ENCODE measurements around the gene DENND5B. TPM values are rescaled to one million over a fixed set of nuclear protein-coding genes. Genes with fewer than 3 reads are reported as not detected.
"Not testable (repeated sequence)": the region's sequence is repeated elsewhere in the genome, so short reads cannot be mapped to it uniquely, and the experiment has no call there.

DENND5B gene
- 7.8 and 10.8 TPM in 2 replicates for total RNA-seq

DNA sequence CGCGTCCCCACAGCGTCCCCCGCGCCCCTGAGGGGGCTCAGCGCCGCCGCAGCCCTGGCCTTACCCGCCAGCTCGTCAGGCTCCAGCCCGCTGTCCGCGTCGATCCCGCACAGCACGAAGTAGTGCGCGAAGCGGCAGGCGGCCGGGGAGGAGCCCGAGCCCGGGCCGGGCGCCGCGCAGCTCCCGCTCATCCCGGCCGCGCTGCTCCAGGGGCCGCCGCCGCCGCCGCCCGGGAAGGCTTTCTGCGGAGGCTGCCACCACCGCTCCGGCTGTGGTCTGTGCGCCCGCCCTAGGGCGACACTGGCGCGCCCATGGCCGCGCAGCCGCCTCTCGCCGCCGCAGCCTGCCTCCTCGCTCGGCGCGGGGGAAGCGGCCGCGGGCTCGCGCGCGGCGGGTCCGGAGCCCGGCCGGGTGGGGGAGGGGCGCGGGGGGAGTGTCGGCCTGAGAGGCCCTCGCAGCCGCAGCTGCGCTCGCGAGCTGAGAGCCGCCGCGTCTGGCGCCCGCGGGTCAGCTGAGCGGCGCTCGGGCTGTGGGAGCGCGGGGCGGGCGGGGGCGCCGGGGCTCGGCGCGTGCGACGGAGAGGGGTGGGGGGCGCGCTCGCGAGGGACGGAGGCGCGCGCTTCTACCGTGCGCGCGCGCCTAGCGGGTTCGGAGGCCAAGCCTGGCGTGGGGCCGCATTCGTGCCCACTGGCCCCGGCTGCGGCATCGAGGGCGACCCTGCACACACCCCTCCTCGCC, at the start of gene DENND5B:
Gene DENND5B, minus strand, starts transcription at position 495 of the 738 bp plus-strand sequence. Its CDS starts 304 bp downstream, at position 191.
- no peak for DNase-seq (ENCODE audit: low read depth, low spot score)

DNA sequence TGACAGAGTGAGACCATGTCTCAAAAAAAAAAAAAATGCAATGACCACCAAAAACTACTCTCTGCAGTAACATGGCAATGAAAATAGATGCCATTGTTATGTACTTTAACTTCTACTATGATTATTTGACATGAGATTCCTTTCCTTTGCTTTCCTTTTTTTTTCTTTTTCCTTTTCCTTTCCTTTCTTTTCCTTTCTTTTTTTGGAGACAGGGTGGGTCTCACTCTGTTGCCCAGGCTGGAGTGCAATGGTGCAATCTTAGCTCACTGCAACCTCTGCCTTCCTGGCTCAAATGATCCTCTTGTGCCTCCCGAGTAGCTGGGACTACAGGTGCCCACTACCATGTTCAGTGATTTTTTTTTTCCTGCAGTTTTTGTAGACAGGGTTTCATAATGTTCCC, 43.7 kb upstream of the DENND5B start:
- DNase-seq (ENCODE audit: low read depth, low spot score): no peak

DNA sequence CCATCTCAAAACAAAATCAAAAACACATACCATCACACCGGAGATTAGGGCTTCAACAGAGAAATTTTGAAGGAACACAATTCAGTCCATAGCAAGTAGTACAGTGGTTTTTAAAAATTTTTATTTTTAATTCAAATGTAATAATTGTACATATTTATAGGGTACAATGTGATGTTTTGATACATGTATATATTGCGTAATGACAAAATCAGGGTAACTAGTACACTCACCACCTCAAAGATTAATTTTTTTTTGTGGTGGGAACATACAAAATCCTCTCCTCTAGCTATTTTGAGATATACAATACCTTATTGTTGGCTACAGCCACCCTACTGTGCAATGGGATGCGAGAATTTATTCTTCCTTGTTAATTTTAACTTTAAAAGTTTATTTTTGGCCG, 42.5 kb upstream of the DENND5B start:
- no peak for DNase-seq (ENCODE audit: low read depth, low spot score)

DNA sequence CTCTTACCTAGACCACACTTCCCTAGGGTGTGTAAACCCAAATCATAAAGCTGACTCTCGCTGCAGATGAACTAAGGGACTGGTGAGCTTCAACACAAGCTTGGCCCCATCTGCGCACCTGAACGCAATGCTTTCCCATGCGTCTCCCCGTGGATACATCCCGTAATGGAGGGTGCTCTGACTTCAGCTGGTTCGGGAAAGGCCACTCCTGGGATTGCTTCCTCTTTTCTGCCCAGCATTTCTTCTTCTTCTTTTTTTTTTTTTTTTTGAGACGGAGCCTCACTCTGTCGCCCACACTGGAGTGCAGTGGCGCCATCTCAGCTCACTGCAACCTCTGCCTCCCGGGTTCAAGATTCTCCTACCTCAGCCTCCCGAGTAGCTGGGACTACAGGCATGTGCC, 40.9 kb upstream of the DENND5B start:
- no peak for DNase-seq (ENCODE audit: low read depth, low spot score)

DNA sequence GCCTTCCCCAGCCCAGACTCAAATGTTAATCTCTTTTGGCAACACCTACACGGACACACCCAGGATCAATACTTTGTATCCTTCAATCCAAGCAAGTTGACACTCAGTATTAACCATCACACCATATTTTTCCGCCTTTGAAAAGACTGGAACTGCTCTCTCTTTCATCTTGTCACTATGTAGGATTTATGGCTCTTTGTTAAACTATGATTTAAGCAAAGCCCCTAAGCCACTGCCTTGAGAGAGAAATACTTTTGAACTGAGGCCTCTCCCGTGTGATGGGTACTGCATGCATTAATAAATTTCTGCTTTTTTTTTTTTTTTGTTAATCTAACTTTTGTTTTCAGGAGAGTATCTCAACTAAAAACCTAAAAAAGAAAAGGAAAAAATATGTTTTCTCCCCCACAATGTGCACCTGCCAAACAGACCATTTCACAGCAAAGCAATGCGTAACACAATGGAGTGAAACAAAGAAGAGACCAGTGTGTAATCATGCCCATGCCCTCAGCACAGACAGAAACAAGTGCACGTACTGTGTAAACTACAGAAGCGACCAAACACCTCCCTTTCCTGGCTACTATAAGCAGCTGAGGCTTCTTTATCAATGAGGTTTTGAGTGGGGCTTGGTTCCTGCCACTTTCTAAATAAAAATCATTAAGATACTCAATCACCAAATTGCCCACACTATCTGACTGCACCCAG, 40.2 kb upstream of the DENND5B start:
- no peak for DNase-seq (ENCODE audit: low read depth, low spot score)

DNA sequence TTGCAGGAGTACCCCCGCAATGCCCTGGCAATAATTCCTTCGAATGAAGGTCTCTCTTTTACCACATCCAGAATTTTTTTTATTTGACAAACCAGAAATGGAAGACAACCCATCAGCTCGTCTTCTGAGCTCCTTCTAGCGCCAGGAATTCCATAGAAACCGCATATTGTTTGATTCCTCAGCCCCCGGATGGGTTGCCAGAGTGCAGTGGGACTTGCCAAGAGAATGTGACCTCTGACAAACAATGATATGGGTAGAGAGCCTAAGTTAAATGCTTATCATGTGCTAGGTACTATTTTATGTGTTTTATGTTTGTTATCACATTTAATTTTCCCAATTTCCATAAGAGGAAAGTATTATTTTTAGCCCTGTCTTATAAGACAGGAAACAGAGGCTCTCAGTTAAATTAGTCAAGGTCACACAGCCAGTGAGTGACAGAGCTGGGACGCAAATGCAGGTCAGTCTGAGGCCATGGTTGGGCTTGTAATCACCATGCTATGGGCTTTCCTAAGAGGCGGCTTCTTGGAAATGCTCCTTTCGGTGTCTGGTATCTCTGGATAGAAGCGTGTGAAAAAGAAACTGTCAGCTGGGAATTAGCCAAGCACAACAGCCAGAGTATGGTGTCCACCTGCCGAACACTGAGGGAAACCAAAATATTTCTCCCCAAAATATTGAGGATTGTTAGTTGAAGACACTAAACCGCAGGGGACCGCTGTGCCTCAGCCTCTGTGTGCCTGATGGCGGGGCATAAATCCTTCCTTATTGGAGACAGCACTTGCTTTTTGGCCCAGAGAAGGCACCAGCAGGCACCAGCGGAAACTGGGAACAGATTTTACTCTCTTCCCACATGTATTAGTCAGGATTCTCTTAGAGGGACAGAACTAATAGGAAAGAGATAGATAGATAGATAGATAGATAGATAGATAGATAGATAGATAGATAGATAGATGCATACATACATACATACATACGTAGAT, 39.1 kb upstream of the DENND5B start:
- no peak for DNase-seq (ENCODE audit: low read depth, low spot score)

DNA sequence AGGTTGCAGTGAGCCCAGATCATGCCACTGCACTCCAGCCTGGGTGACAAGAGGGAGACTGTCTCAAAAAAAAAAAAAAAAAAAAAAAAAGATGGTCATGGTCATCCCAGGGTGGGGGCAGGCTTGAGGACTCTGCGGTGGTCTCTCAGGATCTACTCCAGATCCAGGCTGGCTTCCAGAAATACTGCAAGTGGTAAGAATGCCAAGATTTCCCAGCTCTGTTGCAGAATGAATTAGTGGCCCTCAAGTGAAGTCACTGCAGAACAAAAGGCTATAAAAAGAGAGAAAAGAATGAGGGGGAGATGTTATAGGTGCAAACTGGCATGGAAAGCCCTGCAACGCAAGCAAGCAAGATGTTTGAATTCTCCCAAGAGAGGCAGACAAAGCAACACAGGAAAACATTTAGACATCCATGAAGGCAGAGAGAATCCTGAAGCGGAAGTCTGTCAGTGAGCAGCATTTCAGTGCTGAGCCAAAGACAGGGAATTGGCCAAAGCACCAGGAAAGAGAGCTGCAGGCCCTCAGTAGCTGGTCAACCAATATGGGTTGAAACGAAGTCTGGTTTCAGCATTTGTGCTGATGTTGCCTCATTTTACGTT, 36.6 kb upstream of the DENND5B start:
- no peak for DNase-seq (ENCODE audit: low read depth, low spot score)

DNA sequence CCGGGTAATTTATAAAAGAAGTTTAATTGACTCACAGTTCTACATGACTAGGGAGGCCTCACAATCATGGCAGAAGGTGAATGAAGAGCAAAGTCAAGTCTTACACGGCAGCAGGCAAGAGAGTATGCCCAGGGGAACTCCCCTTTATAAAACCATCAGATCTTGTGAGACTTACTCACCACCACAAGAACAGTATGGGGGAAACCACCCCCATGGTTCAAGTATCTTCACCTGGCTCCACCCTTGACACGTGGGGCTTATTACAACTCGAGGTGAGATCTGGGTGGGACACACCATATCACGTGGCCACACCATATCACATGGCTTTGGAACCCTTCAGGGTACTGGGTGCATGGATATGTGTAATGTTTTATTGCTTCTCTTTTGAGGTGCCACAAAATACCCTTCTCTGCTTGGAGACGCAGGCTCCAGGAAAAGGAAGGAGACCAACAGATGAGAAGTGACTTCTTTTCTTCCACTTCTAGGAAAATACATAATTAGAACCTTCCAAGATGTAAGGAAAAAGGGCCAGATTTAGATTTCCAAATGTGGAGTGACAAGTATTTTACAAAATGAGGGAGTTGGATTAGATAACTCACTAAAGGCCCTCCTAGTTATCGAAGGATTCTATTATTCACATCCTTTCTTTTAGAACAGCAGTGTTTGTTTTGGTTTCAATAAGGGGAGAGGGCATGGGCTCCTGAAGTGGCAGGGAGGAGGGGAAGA, 35.5 kb upstream of the DENND5B start:
- DNase-seq (ENCODE audit: low read depth, low spot score): no peak

DNA sequence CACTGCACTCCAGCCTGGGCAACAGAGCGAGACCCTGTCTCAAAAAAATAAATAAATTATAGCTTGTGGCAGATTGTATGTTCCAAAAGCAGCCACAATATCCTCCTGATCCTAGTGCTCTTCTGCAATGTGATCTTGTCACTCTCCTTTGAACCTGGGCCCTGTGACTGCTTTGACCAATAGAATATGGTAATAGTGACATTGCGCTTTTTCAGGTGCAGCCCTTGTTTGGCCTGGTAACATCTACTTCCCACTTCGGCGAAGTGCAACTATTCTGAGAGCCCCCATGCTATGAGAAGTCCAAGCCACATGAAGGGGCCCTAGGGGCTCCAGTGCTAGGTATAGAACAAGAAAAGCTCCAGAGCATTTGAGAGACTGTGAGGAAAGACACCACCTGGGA, 31.1 kb upstream of the DENND5B start:
- no peak for DNase-seq (ENCODE audit: low read depth, low spot score)

DNA sequence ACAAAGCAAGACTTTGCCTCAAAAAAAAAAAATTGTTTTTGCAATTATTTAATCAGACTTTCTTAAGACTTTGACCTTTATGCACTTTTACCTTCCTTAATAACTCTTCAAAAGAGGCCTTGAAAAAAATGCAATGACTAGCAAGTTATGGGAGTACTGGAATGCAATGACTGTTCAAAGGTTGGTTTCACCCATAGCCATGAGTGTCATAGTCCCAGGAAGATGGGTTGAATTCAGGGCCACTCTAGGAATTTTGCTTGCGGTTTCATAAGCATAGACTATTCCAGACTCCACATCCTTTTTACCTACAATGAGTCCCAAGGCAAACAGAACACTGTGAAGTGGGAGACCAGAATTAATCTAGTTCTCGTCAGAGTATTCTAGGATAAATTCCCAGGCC, 29.4 kb upstream of the DENND5B start:
- no peak for DNase-seq (ENCODE audit: low read depth, low spot score)

DNA sequence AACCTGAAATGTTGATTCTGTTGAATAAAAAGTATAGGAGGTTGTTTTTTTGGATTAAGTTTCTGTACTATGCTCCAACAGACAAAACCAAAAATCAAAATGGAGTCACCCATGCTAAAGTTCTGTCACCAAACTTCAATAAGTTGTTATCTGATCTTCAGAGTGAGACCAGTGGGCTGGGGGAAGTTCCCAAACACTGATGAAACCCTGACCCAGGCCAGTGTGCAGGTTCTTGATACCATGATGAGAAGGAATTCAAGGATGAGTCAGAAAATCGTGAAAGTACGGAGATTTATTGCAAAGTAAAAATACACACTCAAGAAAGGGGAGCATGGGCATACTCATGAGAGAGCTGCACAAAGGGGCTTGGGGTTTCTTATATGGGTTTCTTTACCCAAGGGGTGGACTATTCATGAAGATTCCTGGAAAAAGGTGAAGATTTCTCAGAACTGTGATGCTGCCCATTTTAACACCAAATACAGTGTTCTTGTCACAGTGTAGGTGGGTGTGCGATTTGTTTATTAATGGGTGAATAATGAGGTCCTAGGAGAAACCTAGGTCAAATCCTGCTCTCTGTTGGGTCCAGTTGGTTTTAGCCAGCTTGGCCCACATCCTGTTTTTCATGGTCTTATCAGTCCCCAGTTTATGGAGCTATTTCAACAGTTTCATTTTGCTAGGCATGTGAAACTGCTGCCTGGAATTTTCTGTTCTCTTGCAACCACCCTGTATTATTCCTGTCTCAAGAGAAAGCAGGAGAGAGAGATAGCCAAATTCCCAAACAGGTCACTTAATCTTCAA, 27.5 kb upstream of the DENND5B start:
- no peak for DNase-seq (ENCODE audit: low read depth, low spot score)

DNA sequence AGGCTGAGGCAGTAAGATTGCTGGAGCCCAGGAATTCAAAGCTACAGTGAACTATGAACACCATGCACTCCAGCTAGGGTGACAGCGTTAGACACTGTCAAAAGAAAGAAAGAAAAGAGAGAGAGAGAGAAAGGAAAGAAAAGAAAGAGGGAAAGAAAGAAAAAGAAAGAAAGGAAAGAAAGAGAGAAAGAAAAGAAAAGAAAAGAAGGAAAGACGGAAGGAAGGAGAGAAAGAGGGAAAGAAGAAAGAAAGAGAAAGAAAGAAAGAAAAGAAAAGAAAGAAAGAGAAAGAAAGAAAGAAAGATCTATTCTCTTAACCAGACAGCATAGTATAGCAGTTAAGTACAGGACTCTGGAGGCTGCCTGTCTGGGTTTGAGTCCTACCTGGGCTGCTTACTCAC, 21.9 kb upstream of the DENND5B start:
- no peak for DNase-seq (ENCODE audit: low read depth, low spot score)

DNA sequence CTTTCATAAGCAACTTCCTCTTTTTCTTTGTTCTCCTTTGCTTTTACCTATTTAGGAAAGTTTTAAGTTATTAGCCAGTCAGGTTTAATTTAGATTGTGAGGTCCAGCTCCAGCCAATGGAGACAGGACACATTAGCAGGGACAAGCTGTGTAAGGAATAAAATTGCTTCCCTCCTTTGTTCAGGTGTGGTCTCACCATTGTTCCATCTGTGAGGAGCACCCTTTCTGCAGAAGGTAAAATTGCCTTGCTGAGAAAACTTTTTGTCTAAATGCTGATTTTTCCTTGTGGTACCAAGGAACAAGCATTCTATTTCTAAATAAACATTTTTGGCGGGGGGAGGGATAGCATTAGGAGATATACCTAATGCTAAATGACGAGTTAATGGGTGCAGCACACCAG, 17.4 kb upstream of the DENND5B start:
- not testable (repeated sequence) for DNase-seq (ENCODE audit: low read depth, low spot score)

DNA sequence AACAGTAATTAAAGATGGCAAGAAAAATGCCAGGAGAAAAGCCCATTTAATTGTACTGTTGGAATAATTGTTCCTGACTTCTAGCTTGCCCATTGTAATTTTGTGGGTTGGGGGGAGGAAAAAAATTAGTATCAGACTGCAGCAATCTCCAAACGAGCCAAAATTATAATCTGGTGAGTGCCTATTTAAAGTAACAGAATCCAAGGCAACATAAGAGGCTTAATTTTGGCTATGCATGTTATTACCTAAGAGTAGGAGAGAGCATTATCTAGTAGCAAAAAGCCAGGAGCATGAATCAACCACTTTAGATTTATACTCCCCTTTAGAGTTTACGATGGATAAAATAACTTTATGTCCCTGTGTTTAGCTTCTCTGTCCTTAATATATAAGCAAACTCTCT, 14.6 kb upstream of the DENND5B start:
- no peak for DNase-seq (ENCODE audit: low read depth, low spot score)

DNA sequence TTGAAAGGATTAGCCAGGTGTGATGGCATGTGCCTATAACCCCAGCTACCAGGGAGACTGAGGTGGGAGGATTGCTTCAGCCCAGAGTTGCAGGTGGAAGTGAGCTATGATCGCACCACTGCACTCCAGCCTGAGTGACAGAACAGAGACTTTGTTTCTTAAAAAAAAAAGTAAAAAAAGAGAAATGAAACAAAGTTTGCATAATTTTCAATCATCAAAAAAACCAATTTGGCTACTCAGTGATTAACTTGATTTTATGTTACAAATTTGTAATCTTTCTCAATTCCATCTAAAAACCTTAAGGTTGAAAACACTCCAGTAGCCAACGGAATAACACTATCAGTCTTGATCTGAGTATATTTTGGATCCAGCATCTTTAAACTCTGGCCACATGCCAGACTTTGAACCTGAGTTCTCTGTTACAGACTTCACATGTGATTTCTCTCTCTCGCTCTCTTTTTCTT, 12.6 kb upstream of the DENND5B start:
- no peak for DNase-seq (ENCODE audit: low read depth, low spot score)

DNA sequence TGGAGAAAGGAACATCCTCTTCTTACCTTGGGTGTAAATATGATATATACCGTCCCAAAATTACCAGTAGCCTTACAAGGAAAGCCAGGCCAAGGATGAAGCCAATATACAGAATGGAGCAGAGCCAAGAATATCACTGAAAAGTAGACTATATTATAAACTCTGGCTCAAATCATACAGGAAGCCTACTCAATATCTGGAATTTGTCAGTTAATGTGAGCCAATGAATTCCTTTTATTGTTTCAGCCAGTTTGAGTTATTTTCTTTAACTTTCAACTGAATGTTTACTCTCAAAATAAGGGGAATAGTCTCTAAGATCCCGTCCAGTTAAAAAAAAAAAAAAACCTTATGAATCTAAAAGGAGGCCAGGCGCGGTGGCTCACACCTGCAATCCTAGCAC, 9.8 kb upstream of the DENND5B start:
- peak; percentile 54 for DNase-seq (ENCODE audit: low read depth, low spot score)

DNA sequence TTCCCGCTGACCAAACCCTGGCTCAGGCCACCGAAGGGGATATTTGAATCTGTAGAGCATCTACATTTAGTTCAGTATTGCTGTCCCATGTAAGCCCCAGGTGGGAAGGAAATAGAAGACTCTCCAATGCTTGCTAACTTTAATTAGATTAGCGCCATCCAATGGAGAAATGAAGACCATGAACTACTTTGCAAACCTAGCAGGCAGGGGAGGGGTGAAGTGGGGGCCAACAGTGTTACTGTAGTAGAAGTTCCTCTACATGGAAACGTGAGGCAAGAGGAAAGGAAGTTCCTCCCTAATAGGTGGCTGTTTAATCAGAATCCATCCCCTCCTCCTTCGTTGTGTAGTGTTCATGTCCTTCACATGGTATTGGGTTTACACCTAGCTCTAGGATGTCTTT, 9.3 kb upstream of the DENND5B start:
- DNase-seq (ENCODE audit: low read depth, low spot score): no peak

DNA sequence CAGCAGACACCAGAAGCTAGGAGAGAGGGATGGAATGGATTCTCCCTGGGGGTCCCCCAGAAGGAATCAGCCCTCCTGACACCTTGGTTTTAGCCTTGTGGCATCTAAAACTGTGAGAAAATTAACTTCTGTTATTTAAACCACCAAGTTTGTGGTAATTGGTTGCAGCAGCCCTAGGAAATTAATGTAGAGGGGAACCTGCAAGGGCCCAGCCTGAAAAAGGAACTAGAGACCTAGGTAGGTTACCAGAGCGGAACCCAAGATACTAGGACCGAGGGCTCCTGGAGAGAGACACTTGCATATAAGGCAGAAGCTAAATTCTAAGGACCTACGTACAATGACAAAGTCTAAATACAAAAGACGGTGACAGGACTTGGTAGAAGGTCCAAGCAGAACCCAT, 8.1 kb upstream of the DENND5B start:
- DNase-seq (ENCODE audit: low read depth, low spot score): no peak

DNA sequence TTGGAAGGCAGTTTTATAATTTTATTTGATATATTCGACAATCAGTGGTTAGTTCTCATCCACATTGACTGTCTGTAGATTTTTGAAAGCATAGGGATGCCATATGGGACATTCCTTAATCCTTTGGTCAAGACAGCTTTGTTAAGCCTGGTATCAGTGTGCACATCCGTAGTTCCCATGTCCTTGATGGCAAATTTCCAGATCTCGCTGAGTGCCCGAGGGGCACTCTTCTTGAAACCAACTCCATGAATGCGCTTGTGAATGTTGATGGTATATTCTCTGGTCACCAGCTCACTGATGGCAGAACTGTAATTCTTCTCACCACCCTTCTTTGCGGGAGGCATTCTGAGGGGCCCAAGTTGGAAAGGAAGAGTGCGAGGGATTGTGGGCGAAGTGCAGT, 6.1 kb upstream of the DENND5B start:
- no peak for DNase-seq (ENCODE audit: low read depth, low spot score)

DNA sequence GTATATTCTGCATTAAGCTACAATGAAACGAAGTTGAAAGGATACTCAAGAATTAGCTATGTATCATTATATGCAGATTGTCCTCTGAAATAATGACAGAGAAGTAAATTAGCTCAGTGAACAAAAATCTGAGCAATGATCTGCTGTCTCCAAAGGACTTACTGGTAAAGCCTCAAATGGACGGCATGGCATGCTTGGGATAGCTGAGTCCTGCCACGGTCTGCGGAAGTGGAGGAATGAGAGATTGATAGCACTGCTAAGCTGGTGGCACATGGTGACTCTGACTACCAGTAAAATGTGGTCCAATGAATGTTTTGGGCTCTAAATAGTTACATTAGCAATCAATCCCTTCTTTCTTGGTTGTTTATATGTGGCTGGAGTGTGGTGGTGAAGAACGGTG, 3.7 kb upstream of the DENND5B start:
- no peak for DNase-seq (ENCODE audit: low read depth, low spot score)
